Body of pancreas (tissue), 4 donors: ENCODE results near the gene TMBIM6.

Source experiments
- CTCF ChIP-seq, 7 experiments: fragments of 450-650 bp in 4 of 7; fragments of 200-600 bp in 3 of 7; sonication (generic) in 3 of 7; IDR thresholded peaks; one replicate each; pipeline ENCODE4 v1.5.1; 2016 to 2019; ENCODE audit warnings: antibody characterized with exemption in 7 of 7
- POLR2A ChIP-seq, 3 donors: fragments of 450-650 bp; IDR thresholded peaks; one replicate each; pipeline ENCODE4 v1.6.1; 2016; ENCODE audit warnings: antibody characterized with exemption in 3 of 3, mild to moderate bottlenecking in 2 of 3

GRCh38 chr12:49696723-49697122, 44.6 kb upstream of the TMBIM6 start:
- TF ChIP-seq CTCF (IDR thresholded peaks at IDR 0.05): no peak
- no peak for TF ChIP-seq POLR2A (IDR thresholded peaks at IDR 0.05)
